SU-DHL-6 (cell line): Measurements from ENCODE around the gene DNAJC15.

ENCODE experiments used
- EZH2phosphoT487 ChIP-seq: fragments of 200-600 bp; sonication (generic), shearing (Covaris generic); conservative IDR thresholded peaks from 2 replicates; pipeline ENCODE4 v1.6.1; 2018; ENCODE audit warnings: mild to moderate bottlenecking, antibody characterized with exemption, low read length, moderate library complexity, mixed read lengths
- TF ChIP-seq, protein P1 (sequence below): fragments of 200-600 bp; sonication (generic); IDR thresholded peaks from one replicate; pipeline ENCODE4 v1.5.1; 2017; ENCODE audit warnings: antibody characterized with exemption, mild to moderate bottlenecking, low read length, moderate library complexity; ENCODE audit not compliant: insufficient read depth, poor library complexity, severe bottlenecking

DNA sequence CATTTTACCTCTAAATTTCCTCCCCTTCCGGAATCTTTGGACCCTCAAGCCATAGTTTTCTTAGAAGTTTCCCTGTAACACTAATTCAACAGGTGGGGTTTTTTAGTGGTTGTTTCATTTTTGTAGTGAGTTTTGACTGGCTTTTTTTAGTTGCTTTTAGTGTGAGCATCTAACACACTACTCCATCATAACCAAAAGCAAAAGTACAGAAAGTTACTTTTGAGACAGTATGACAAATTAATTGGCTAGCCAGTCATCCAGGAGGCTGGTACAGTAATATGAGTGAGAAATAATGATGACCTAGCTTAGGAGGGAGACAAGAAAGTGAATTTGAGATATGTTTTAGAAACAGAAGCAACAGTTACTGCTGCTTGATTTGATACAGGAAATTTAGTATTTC is 71.5 kb downstream of the DNAJC15 start:
- TF ChIP-seq, protein P1, sequence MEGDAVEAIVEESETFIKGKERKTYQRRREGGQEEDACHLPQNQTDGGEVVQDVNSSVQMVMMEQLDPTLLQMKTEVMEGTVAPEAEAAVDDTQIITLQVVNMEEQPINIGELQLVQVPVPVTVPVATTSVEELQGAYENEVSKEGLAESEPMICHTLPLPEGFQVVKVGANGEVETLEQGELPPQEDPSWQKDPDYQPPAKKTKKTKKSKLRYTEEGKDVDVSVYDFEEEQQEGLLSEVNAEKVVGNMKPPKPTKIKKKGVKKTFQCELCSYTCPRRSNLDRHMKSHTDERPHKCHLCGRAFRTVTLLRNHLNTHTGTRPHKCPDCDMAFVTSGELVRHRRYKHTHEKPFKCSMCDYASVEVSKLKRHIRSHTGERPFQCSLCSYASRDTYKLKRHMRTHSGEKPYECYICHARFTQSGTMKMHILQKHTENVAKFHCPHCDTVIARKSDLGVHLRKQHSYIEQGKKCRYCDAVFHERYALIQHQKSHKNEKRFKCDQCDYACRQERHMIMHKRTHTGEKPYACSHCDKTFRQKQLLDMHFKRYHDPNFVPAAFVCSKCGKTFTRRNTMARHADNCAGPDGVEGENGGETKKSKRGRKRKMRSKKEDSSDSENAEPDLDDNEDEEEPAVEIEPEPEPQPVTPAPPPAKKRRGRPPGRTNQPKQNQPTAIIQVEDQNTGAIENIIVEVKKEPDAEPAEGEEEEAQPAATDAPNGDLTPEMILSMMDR = no peak
- TF ChIP-seq EZH2phosphoT487 = no peak
